GM21717 (cell line): ENCODE data around the gene PITPNB.

Experiments
- ATAC-seq: cut with Tn5 transposase; IDR thresholded peaks from one replicate; pipeline ENCODE4 v1.9.1; 2021; ENCODE audit warnings: mild to moderate bottlenecking, moderate library complexity; ENCODE audit not compliant: unreplicated experiment

The PITPNB gene

GRCh38 chr22:27919222-27919941 lies at the start of gene PITPNB:
TSS of gene PITPNB (minus strand) at chr22:27919256. CDS start at chr22:27919191, 65 bp downstream.
- peak; percentile 59 for ATAC-seq

DNA sequence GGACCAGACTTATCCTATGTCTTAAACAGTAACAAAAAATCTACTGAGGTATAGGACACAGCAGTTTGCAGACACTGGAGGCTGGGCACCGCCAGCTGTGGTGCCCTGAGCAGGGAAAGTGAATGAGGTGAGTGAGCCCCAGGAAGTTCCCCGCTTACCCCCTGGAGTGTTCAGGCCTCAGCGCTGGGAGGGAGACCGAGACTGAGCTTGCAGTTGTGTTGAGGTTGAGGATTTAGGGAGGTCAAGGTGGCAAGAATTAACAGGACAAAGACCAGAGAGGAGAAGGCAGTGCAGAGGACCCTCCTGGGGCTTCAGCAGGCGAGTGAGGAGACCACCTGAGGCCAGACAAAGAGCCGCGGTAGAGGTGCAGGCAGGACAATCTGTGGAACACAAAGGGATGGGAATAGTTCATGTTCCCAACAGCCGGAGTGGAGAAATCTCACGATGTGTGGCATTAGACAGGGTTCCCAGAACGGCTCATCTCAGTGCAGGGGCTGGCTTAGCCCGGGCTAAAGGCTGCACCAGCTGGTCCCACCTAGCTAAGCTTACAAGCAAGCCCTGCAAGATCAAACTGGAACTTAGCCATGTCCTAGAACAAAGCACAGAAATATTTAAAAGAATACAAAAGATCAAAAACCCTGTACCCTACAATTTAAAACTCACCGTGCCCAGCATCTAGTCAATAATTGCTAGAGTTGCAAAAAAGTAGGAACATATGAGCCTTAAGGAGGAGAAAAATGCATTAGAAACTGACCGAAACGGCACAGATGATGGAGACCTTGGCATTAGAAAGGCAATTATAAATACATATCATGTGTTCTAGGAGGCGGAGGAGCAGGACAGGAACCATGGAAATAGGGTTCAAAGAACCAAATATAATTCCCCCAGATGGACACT lies 47.4 kb upstream of the PITPNB start:
- ATAC-seq, result no peak

GRCh38 chr22:27962268-27963044 lies 43.4 kb upstream of the PITPNB start:
- no peak for ATAC-seq

DNA sequence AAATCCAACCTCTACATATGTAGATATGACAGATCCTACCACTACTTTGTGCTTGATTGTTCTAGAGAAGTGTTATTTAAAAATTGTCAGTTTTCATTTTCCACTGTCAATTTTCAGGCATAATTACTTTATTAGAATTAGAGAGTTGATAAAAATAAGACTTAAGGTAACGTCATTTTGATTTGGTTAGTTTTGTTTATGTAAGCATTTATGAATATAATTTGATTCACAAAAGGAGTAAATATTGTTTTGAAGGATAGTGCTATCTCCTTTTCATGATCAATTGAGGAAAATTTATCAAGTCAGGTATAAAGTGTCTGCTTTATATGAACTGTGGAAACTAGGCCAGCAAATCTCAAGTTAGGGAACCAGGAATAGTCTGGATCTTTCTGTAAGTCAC lies 42.6 kb upstream of the PITPNB start:
- ATAC-seq, result no peak

- no peak for ATAC-seq
These were observed 42.1 kb upstream of the PITPNB start for GRCh38 chr22:27961182-27961581.

GRCh38 chr22:27959335-27960090 lies 40.5 kb upstream of the PITPNB start:
- no peak for ATAC-seq

DNA sequence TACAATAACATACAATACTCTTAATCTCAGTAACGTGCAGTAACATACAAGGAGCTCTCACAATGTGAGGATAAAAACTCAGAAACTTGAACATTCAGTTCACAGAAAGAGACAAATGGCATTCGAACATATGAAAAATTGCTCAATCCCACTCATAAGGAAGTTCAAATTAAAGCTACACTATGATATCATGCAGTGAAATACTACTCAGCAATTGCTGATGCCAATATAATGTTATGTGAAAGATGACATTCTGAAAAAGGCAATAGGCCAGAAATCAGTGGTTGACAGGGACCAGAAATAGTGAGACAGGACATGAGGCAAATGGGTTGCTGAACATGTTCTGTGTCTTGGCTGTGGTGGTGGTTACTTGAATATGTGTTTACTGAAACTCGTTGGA lies 33.7 kb upstream of the PITPNB start:
- ATAC-seq, result no peak

DNA sequence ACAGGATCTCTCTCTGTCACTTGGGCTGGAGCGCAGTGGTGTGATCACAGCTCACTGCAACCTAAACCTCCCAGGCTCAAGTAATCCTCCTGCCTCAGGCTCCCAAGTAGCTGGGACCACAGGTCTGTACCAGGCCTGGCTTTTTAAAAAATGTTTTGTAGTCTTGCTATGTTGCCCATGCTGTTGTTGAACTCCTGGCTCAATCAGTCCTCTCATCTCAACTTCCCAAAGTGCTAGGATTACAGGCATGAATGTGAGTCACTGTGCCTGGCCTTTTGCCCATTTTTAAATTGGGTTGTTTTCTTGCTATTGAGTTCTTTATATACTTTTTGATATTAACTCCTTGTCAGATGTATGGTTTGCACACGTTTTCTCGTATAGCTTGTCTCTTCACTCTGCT lies 33.0 kb upstream of the PITPNB start:
- no peak for ATAC-seq

GRCh38 chr22:27949421-27949820 lies 30.4 kb upstream of the PITPNB start:
- ATAC-seq, result no peak

DNA sequence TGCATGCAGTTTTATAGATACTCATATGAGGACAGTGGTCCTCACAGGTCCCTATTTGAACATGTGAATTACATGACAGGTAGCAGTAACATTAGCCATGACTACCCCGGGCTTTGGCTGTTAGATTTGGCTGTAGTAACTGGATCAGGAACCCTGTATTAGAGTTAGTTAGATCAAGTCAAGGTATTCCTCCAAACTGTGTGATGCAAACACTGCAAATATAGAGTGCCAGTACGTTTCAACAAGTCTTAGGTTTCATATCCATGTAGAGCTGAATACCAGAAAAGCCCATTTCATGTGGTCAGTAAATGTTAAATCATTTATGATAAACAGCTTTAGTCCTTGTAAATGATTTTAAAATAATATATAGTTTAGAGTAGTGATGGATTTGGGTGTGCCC lies 29.5 kb upstream of the PITPNB start:
- ATAC-seq, result no peak

- ATAC-seq, result no peak
These were observed 28.4 kb upstream of the PITPNB start for GRCh38 chr22:27947448-27947847.

DNA sequence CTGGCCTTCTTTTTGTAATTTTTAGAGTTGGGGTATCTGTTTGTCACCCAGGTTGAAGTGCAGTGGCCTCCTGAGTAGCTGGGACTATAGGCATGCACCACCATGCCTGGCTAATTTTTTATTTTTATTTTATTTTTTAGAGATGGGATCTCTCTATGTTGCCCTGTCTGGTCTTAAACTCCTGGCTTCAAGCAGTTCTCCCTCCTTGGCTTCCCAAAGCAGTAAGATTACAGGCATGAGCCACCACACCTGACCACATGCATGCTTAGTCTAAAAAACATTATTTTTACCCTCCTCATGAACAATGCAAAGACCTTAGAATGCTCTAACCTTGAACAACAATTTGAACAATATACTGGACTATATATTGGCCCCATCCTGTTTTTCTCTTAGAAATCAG lies 22.1 kb upstream of the PITPNB start:
- ATAC-seq, result no peak

DNA sequence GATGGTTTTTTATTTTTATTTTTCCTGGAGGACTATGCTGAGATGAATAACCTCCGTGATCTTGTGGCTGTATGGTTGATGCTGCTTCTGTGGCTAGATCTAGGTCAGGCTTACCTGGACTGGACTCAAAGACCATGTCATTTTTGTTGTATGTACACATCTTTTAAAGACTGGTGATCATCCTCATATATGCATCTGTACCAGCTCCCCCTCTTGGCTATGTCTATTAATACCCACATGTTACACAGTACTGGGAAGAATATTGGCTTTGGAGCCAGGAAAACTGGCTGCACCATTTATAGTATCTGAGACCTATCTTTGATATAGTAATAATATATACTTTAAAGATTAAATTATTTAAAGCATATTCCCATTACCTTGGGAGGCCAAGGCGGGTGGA lies 18.4 kb upstream of the PITPNB start:
- ATAC-seq, result no peak

DNA sequence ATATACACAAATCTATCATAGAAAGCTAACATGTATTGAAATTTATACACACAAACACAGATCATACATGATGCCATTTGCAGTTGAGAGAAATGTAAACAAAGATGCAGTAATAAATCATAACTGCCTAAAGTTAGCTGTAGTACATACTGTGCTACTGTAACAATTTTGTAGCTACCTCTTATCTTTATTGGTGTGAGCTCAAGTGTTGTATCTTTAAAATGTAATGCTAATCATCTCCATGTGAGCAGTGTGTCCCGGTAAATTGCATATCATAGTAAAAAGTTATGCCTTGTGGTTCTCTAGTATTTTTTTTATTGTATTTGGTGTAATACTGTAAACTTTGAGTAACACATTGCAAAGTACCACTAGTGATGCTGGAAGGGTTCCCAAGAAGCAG lies 16.8 kb upstream of the PITPNB start:
- no peak for ATAC-seq

- ATAC-seq, result no peak
These were observed 15.0 kb upstream of the PITPNB start for GRCh38 chr22:27934069-27934468.

- no peak for ATAC-seq
These were observed 14.3 kb upstream of the PITPNB start for GRCh38 chr22:27933186-27933983.

DNA sequence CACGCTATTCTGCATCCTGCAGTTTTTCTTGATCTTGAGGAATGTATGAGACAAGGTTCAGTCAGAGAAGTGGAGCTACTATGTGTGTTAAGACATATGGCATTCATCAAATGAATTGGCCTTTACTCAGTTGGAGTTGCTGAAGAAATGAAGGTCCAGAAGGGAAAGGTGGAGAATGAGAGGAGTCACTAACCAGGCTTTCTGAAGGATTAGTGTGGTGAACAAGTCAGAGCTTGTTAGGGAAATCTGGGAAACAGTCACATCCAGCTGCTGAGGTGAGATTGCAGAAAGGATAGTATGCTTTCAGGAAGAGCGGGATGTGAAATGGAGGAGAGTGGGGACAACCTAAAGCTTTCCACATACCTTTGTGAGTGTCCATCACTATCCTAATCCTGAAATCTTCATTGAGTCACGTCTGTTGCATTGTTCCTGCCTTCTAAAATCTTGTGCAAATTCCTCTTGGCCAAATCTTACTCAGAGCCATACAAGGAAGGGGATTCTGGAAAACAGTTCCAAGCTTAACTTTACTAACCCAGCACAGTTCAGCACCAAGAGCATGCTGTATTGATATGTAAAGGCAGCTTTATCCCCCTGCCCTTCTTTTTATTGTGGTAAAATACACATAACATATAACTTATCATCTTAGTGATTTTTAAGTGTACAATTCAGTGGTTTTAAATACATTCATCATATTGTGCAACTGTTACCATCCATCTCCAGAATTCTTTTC lies 11.4 kb upstream of the PITPNB start:
- no peak for ATAC-seq

GRCh38 chr22:27927608-27928007 lies 8.6 kb upstream of the PITPNB start:
- ATAC-seq, result no peak

DNA sequence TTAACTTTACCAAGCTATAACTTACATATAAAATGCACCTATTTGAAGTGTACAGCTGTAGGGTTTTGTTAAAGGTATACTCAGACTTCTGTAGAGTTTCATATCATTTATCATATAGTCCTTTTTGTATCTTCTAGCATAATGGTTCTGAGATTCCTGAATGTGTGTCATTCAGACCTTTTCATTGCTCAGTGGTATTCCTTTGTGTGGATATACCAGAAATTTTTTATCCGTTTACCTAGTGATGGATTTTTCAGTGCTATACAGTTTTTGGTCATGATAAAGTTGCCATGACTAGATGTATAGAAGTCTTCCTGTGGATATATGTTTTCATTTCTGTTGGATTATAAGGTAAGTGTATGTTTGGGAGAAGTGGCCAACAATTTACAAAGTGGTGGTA lies 6.3 kb upstream of the PITPNB start:
- ATAC-seq, result no peak
